CD4-positive, alpha-beta T cell treated with Interleukin-2 at 100 ng/mL for 4 hours (primary cell): ENCODE data around the gene CPB1.
A peak's percentile ranks its signal among the peaks of the same experiment; 100 is the strongest.

Experiments
- DNase-seq: peaks from one replicate; pipeline ENCODE4 v3.0.0-alpha.2; 2020; ENCODE audit warnings: low spot score

Gene CPB1

DNA sequence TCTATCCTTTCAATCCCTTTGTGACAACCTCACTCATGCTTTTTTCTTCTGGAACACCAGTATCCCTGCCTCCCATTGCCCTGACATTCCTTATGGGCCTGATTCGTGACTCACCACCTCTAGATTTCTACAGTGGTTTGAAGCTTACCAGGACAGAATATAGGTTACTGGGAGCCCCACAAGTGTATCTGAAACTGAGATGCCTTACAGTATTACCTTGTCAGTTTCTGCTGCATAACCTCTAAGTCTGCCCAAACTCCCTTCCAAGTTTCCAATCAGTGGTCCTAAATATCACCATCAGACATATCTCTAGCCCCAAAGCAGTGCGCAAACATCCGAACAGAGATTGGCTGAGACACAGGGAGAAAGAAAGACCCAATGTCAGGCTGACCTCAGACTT is 5.6 kb downstream of the CPB1 start:
- no peak for DNase-seq

DNA sequence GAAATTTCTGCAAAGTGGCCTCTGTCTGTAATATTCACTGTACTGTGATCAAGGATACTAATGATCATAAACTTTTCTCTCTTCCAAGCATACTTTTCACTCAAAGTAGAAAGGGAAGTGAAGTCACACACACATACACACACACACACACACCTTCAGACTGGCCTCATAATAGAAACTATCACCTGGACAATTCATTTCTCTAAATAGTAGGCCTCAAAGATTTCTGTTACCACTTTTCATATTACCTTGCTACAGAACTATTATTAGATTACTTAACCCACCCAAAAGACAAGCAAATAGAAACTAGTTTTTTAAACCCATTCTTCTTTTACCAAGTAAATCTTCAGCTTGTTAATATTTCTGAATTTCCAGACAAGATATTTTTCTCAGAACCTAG is 12.2 kb downstream of the CPB1 start:
- DNase-seq: no peak

DNA sequence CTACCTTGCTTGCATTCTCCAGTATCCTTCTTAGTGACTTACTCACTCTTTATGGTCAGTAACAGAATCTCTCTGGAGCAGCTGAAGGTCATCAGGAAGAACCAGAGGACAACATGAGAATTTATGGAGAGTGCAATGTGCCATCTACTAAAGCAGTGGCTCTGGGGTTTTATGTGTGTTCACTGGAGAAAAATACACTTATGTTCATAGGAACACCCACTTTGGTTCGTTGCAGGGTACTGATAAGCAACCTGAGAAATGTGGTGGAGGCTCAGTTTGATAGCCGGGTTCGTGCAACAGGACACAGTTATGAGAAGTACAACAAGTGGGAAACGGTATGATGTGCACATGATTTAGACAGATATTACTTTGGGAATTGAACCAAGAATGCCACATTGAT is 12.8 kb downstream of the CPB1 start:
- no peak for DNase-seq

DNA sequence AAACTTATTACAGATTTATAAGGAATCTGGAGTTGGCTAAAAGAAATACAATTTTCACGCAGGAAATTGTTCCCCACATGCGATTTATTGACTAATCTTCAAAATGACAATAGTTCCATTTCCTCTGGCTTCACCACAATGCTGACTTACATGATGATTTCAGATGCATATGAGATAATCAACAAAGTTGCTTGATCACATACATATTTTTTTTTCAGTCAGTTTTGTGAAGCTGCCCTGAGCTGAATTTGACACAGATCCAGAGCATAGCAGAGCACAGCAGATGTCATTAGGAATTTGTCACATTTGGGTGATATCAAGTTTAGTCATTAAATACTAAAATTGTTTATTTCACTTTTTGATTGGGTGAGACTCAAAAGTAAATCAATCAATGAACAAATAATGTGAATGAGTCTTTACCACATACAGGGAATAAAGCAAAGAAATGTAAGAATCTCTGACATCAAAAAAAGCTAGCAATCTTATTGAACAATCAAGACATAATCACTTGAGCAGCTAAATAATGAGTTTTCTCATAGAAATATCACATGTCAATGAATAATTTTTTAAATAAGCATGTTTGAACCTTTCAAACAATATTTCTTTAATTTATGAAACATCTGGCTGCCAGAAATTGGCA is 18.3 kb downstream of the CPB1 start:
- no peak for DNase-seq

DNA sequence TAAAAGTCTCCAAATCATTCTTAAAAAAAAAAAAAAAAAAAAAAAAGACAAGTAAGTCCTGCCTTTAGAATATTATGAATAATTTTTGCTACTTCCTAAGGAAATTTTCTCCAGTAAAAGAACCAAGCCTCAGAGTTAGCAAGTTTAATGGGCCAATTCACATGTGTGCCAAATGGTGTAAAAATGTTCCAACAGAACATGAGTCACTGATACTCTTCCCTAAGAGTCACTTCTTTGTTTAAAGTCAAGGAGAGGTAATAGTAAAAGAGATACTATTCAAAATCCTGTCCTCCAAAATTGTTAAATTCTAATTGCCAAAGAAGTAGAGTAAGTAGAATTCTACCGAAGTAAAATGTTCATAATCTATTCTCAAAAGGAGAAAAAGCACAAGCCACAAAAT is 19.7 kb downstream of the CPB1 start:
- DNase-seq: no peak

DNA sequence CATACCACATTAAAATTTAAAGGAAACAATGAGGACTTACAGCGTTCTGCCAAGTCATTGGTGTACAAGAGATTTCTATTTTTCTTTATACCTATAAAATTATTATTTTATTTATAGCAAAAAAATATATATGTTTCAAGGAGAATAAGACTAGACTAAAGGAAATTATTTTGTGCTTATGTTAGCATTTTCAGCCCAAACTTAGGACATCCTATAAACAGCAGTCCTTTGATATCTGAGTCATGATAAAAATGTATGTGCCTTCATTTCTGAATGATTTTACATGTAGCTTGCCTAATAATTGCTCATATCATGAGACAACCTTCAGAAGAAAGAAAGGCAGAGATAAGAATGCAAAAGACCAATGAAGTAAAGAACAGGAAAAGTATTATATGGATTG is 20.8 kb downstream of the CPB1 start:
- no peak for DNase-seq

DNA sequence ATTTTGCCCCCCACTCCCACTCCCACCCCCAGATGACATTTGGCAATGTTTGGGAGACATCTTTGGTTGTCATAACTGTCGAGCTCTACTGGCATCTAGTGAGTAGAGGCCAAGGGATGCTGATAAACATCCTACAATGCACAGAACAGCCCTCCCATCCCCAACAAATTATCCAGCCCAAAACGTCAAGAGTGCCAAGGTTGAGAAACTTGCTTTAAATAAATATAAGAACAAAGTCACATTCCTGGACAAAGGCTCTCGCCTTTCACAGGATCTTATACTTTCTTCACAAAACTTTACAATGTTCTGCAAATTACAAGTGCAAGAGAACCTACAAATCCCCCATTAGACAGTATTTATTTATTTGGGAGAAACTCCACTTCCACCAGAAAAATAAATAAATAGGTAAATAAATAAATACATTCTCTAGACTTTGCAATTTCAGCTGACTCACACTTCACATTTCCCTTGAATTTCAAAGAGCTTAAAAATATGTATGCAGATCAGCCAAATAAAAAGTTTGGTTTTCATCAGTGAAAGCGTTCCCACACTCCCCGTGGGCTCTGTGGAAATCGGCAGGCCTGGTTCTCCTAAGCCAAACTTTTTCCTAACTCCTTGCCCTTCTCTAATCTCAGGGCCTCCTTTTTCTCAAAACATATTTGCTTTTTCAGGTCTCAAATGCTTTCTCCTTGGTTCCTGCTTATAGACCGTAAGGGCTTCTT is 24.8 kb downstream of the CPB1 start:
- DNase-seq: no peak

DNA sequence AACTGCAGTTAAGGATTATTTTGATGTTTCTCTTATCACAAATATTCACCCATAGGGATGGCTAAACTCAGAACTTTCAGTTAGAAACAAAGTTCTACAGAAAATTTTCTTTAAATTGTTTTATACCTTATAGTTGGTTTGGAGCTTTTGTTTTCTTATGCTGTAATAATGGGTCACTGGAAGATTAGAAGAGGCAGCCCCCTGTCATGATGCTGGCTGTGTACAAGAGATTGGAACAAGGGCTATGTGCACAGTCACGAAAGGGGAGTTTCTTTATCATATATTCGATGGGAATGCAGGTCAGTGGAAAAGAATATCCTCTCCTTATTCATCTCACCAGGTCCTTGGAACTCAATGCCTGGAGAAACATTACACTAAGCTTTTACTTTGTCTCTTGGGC is 25.5 kb downstream of the CPB1 start:
- no peak for DNase-seq

DNA sequence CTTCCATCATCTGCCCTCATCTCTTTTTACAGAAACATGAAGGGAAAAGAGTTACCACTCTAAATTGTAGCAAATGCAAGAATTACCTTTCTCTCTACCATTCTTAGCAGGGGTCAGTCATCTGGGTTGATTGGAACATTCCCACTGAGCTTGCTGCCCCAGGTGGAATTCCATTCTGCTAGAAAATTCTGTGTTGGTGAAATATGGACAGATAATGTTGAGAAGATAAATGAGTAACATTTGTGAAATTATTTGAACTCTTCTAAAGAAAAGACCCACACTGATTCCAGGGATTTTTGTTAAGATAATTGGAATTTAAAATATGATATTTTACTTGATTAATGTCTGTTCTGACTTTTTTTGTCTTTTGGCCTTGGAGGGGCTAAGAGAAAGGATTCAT is 26.4 kb downstream of the CPB1 start:
- DNase-seq: no peak

DNA sequence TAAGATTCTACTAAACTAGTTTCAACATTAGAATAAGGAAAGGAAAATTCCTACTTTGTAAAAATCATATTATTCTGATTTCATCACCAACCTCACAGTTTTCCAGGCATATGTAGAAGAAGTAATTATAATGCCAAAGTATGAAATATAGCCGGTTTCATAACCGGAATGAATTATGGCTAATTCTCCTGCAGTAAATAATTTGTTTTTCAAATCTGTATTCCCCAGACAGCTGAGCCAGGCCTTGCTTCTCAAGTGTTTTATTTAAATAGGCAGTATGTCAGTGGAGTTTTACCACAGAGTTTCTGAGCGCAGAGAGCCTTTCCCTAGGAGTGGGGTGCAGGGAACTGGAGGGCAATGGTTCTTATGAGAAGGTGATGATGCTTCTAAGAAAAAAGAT is 28.8 kb downstream of the CPB1 start:
- DNase-seq: no peak

DNA sequence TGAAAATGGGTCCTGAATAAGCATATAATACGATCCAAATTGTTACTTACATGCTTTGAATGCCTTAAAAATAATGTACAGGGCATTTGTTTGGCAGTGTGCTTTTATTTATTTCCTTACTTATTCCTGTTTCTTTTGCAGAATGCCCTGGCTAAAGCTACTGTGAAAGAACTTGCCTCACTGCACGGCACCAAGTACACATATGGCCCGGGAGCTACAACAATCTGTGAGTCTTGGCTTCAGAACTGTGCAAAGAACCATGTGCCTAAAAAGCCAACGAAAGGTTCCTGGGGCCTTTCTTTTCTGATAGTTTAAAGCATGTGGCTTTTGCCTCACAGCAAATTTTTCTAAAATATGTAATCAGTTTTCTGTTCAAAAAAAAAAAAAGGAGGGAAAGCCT is 29.7 kb downstream of the CPB1 start:
- no peak for DNase-seq

DNA sequence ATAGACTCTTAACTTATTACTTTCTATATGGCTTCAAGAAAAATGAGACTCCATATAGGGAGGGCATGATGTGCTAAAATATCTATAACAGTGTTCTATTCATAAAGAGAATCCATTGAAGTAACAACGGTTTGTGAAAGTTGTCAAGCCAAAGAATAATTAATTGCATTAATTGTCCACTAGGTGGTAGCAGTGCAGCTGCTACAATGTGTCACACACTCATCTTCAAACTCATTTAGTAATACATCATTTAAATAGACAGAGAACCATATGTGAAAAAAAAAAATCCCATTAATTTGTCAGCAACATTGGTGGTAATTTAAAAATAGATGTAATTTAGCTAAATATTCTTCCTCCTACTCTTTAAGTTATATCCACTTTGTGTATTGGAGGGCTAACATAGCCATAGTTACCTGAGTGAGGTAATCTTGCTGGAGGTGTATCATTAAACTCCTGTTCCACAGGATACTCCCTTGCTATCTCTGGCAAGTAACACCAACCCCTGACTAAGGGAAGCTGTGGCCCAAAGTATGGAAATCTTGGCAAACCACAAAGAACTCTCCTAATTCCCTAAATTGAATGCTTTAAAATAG is 33.8 kb downstream of the CPB1 start:
- DNase-seq: peak; percentile 29

DNA sequence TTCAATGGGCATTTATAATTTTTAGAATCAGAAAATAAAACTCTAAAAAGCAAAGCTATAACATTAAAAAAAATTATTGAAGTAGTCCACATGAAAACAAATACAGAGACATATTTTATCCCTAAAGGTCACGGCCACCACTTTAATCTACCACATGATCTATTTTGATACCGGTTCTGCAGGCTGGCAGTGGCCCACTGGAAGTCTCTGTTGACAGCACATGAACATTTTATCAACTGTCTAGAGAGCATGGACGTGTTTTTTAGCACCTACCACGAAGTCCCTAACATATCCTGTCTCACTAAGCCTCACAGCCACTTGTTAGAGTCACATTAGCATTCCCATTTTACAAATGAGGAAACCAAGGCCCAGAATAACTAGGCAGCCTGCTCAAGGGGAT is 35.7 kb downstream of the CPB1 start:
- no peak for DNase-seq

DNA sequence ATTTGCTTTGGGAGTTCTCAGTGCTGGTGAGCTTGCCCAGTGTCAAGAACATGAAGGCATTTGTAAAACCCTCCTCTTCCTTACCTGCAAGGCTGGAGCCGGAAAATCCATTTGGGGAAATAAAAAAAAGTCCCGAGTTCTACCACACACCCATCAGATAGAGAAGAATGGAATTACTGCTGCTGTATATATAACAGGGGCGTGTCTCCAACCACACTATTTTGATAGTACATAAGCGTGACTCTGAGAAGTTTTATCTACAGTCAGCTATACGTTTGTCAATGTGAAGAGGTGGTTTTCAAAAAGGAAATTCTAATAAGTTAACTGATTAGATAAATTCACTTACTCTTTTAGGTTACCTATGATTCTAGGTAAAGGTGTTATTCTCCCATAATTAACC is 36.2 kb downstream of the CPB1 start:
- no peak for DNase-seq

DNA sequence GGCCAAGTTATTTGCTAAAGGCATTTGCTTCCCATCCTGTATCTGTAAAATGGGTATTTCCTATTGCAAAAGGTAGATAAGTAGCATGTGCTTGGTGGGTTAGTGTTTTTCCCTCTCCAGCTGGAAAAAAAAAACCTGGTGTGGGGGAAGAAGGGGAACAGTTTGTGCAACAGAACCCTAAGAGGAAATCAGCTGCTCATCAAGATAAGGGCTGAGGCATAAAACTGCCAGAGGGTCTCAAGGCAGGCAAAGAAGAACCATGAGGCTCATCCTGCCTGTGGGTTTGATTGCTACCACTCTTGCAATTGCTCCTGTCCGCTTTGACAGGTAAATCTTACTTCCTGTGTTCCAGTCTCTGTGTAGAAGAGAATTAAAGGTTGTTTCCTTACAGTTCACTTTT is 37.4 kb downstream of the CPB1 start, which contains the start of gene CPA3:
Gene CPA3, plus strand, starts transcription at position 248 of the 400 bp plus-strand sequence. Its CDS starts 12 bp downstream, at position 260.
- no peak for DNase-seq

DNA sequence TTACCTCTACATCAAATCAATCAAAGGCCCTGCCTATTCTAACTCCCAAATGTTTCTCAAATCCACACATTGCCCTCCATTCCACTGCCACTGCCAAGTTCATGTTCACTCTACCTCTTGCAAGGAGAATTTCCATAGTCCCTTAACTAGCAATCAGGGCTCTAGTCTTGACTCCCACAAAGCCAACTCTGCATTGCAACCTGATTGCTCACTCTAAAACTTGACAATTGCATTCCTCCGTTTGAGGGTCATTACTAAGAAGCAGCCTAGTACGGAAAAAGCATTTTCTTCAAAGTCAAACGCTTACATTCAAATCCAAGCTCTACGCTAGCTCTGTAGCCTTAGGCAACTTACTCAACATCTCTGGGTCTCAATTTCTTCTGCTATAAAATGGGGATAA is 38.6 kb downstream of the CPB1 start:
- DNase-seq: no peak

DNA sequence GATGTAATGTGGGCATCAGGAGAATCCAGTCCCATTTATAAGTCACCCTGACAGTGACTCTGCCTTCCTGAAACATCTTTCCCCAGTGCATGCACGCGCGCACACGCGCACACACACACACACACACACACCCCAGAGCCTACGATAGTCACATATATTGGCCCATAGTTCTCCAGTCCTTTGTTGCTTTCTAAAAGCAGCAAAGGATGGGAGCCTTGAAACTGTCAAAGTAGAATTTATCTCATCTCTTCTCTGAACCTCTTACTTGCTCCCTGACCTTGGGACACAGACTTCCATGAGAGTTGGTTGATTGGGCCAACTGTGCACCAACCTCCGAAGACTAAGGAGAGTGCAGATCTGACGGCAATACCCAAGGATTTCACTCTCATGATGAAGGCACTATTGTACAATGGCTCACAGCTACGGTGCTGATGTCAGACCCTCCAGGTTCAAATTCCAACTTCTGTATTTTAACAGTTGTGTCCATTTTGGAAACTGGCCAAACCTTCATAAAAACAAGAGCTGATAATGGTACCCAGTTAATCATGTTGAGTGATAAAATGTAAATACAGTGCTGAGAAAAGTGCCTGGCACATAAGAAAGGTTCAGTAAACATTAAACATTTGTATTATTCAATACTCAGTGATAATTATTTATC is 45.8 kb downstream of the CPB1 start:
- no peak for DNase-seq

DNA sequence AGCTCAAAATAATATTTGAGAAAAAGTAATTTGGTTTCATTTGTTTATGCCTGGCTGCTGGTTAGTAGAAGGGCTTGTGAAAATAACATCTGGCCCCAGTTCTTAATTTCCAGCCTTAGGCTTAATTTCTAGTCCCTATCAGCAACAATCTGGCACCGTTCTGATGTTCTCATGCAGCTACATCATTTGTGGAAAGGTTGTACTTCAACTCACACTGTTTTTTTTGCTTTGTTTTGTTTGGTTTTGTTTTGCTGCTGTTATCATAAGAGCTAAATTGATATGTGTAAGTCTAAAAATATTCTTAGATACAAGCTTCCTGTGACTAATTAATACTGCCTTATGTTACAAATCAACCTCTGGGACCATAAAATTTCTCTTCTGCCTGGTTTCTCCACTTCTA is 46.4 kb downstream of the CPB1 start:
- DNase-seq: no peak

DNA sequence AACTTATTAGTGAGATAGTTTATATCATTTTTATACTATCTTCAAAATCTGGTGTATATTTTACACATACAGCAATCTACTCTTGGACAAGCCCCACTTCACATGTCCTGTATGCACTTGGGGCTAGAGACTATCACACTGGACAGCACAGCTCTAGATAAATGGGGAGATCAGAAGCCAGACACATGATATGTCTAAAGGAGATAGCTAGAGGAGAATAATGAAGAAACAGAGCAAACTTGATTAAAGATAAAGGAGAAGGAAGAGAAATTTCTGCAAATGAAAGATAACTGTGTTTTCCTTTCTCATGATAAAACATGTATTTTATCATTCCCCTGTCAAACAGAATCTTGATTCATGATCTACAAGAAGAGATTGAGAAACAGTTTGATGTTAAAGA is 50.5 kb downstream of the CPB1 start:
- no peak for DNase-seq

DNA sequence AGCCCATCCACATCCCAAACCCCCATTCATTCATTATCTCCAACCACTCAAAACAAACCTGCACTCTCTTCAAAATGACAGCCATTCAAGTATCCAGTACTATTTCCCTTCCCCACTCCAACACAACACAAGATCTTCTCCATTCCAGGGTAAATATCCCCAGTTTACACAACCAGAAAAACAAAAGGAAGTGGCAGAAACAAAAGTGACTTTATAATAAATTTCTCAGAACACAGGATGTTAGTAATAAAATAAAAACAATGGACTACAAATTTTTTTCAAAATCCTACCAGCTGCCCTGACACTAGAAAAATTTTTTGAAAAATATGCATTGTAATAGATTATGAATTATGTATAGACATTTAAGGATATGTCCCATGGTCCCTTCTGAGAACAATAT is 51.6 kb downstream of the CPB1 start:
- no peak for DNase-seq

DNA sequence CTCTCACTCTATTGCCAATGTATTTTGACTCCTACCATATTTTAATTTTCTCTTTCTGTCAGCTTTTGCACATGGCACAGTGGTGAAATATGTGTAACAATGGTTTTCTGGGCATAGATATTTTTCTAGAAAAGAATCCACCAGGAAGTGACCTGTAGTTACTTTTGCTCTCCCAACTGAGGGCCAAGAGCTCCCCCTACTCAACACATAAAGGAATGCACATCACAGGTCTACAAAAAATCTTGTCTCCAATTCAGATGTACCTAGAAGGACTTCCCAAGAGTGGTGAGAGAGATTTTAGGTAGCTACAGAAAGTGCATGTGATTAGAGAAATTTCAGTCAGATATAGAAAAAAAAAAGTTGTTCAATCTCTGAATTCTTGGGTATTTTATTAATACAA is 53.1 kb downstream of the CPB1 start:
- no peak for DNase-seq

DNA sequence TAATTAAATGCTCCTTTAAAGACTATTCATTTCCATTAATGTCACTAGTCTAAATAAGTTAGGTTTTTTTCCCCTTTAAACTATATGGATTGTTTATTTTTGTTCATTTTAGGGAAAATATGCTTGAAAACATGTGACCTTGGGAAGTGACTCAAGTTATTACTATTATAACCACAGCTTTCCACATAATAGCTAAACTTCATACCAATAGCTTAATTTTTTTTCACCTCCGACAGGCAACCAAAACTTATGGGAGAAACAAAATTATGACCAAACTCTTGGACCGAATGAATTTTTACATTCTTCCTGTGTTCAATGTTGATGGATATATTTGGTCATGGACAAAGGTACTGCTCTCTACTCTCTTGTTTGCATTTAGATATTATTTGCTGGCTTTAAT is 53.7 kb downstream of the CPB1 start:
- no peak for DNase-seq

DNA sequence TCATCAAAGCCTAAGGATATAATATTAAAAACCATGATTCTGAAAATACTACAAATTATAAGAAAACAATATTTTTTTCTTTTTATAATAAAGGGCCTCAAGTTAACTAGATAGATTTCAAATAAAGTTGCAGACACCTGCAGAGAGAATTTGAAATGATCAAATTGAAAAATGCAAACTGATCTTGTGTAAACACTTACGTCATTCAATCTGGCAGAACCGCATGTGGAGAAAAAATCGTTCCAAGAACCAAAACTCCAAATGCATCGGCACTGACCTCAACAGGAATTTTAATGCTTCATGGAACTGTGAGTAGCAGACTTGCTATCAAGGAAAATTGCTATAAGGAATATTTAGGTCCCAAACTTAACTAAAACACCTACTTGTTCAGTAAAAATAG is 54.7 kb downstream of the CPB1 start:
- DNase-seq: no peak
